Inflammatory macrophage (primary cell): Measurements from ENCODE around the gene ZFAND6.

Source experiments
- DNase-seq, 2 donors: peaks; one replicate each; pipeline ENCODE4 v3.0.0-alpha.2; 2020 to 2022

Gene ZFAND6

GRCh38 chr15:80052597-80053304 is 6.7 kb upstream of the ZFAND6 start:
- DNase-seq = peak in 1 of 2 donors; percentile 14

GRCh38 chr15:80055933-80056332 is 3.5 kb upstream of the ZFAND6 start:
- no peak for DNase-seq

- DNase-seq = no peak
Observed at GRCh38 chr15:80058044-80058443, 1.4 kb upstream of the ZFAND6 start.

- peak; percentile 48 to 80 for DNase-seq
Observed at GRCh38 chr15:80059786-80060355, 395 bp downstream of the ZFAND6 start.

- peak; percentile 55 to 73 for DNase-seq
Observed at GRCh38 chr15:80060356-80061006, 1.0 kb downstream of the ZFAND6 start.

GRCh38 chr15:80061582-80061981 is 2.1 kb downstream of the ZFAND6 start:
- DNase-seq = peak in 1 of 2 donors; percentile 34

- DNase-seq = no peak
Observed at GRCh38 chr15:80066912-80067311, 7.4 kb downstream of the ZFAND6 start.

GRCh38 chr15:80068578-80068977 is 9.1 kb downstream of the ZFAND6 start:
- no peak for DNase-seq

GRCh38 chr15:80070840-80071239 is 11.4 kb downstream of the ZFAND6 start:
- peak; percentile 25 to 39 for DNase-seq

GRCh38 chr15:80071652-80072051 is 12.2 kb downstream of the ZFAND6 start:
- no peak for DNase-seq

- DNase-seq = peak; percentile 33 to 78
Observed at GRCh38 chr15:80072285-80072994, 13.0 kb downstream of the ZFAND6 start.

GRCh38 chr15:80073197-80073596 is 13.7 kb downstream of the ZFAND6 start:
- DNase-seq = no peak

GRCh38 chr15:80076321-80077318 is 17.1 kb downstream of the ZFAND6 start:
- DNase-seq = no peak

- DNase-seq = peak; percentile 62 to 70
Observed at GRCh38 chr15:80081390-80081789, 21.9 kb downstream of the ZFAND6 start.

- DNase-seq = no peak
Observed at GRCh38 chr15:80087104-80087503, 27.6 kb downstream of the ZFAND6 start.

- DNase-seq = no peak
Observed at GRCh38 chr15:80090041-80090440, 30.6 kb downstream of the ZFAND6 start.

- no peak for DNase-seq
Observed at GRCh38 chr15:80090879-80091503, 31.5 kb downstream of the ZFAND6 start.

GRCh38 chr15:80093854-80094418 is 34.5 kb downstream of the ZFAND6 start:
- DNase-seq = no peak

- no peak for DNase-seq
Observed at GRCh38 chr15:80095511-80095910, 36.0 kb downstream of the ZFAND6 start.

- no peak for DNase-seq
Observed at GRCh38 chr15:80095969-80096368, 36.5 kb downstream of the ZFAND6 start.

- DNase-seq = no peak
Observed at GRCh38 chr15:80098341-80098740, 38.9 kb downstream of the ZFAND6 start.
